K562 (cell line): ENCODE measurements around the gene OSBPL7. TPM values are rescaled to one million over a fixed set of nuclear protein-coding genes. Genes with fewer than 3 reads are reported as not detected.
A peak's percentile ranks its signal among the peaks of the same experiment; 100 is the strongest.

Source experiments
- BRD4 ChIP-seq: fragments of 200-600 bp; sonication (generic); IDR thresholded peaks from 2 replicates; pipeline ENCODE4 v1.6.1; 2017; ENCODE audit warnings: inconsistent platforms
- CBX1 ChIP-seq: sonication (generic); IDR thresholded peaks from 2 replicates; pipeline ENCODE4 v1.6.1; 2016; ENCODE audit warnings: antibody characterized with exemption, low read depth, mild to moderate bottlenecking
- CHD1 ChIP-seq: fragments of 200-600 bp; sonication (generic); IDR thresholded peaks from one replicate; pipeline ENCODE4 v1.6.1; 2012; ENCODE audit warnings: mild to moderate bottlenecking, moderate library complexity, low read length, inconsistent platforms
- CHD4 ChIP-seq: fragments of 200-600 bp; sonication (generic); IDR thresholded peaks from 3 replicates; pipeline ENCODE4 v1.6.1; 2012; ENCODE audit warnings: low read depth, mild to moderate bottlenecking, mixed read lengths, low read length, inconsistent platforms; ENCODE audit not compliant: insufficient read depth, insufficient replicate concordance, poor library complexity, severe bottlenecking
- CREB3 ChIP-seq: fragments of 450-650 bp; conservative IDR thresholded peaks from 2 replicates; pipeline ENCODE4 v1.6.1; 2016; ENCODE audit warnings: missing genetic modification characterization, low read depth, mild to moderate bottlenecking, missing compliant biosample characterization, moderate library complexity
- DIDO1 ChIP-seq: fragments of 450-650 bp; IDR thresholded peaks from 2 replicates; pipeline ENCODE4 v1.6.1; 2016; ENCODE audit warnings: low read depth, missing biosample characterization, missing genetic modification characterization
- NFE2 ChIP-seq: IDR thresholded peaks from 2 replicates; pipeline ENCODE4 v1.6.1; 2014; ENCODE audit warnings: antibody characterized with exemption, low read depth
- PHTF2 ChIP-seq: fragments of 250-450 bp; sonication (Bioruptor Pico); IDR thresholded peaks from 2 replicates; pipeline ENCODE4 v1.5.0; 2021; ENCODE audit warnings: mild to moderate bottlenecking
- POU5F1 ChIP-seq: fragments of 150-350 bp; IDR thresholded peaks from 2 replicates; pipeline ENCODE4 v1.6.1; 2014; ENCODE audit warnings: borderline replicate concordance, low read length, low read depth, mild to moderate bottlenecking; ENCODE audit not compliant: partially characterized antibody
- RBFOX2 ChIP-seq: fragments of 200-400 bp; formaldehyde crosslinking; IDR thresholded peaks from 2 replicates; pipeline ENCODE4 v1.6.1; 2017; ENCODE audit warnings: low read depth, mild to moderate bottlenecking, low read length, moderate library complexity
- ZBTB40 ChIP-seq, 2 experiments: fragments of 450-650 bp in 1 of 2; sonication (generic) in 1 of 2; formaldehyde crosslinking in 1 of 2; IDR thresholded peaks; 2 replicates each; pipeline versions ENCODE4 v1.7.1 to v1.9.0; 2016 to 2022; ENCODE audit warnings: inconsistent platforms in 1 of 2, mild to moderate bottlenecking in 1 of 2, missing genetic modification reagents in 1 of 2
- ZNF134 ChIP-seq: fragments of 250-450 bp; sonication (Bioruptor Pico); conservative IDR thresholded peaks from 2 replicates; pipeline ENCODE4 v1.4.0; 2020
- ZNF146 ChIP-seq: IDR thresholded peaks from one replicate; pipeline ENCODE4 v1.6.1; 2018; ENCODE audit warnings: missing compliant biosample characterization; ENCODE audit not compliant: unreplicated experiment
- ZNF280A ChIP-seq: fragments of 450-650 bp; IDR thresholded peaks from 2 replicates; pipeline ENCODE4 v1.6.1; 2018; ENCODE audit warnings: mild to moderate bottlenecking, low read depth; ENCODE audit not compliant: partially characterized antibody
- ZNF347 ChIP-seq: fragments of 450-650 bp; formaldehyde crosslinking; IDR thresholded peaks from 2 replicates; pipeline ENCODE4 v1.4.0; 2020; ENCODE audit warnings: low read depth, mild to moderate bottlenecking, moderate library complexity
- ZNF551 ChIP-seq: fragments of 250-450 bp; sonication (Bioruptor Pico); IDR thresholded peaks from 2 replicates; pipeline ENCODE4 v1.5.0; 2021; ENCODE audit warnings: mild to moderate bottlenecking, moderate library complexity
- ZNF79 ChIP-seq: fragments of 250-450 bp; sonication (Bioruptor Pico); IDR thresholded peaks from 2 replicates; pipeline ENCODE4 v1.4.0; 2020; ENCODE audit warnings: low read depth, mild to moderate bottlenecking, moderate library complexity
- polyA plus RNA-seq, 8 experiments: library from polyadenylated mRNA; depleted of rRNA in 4 of 8; stranded (reverse) in 5 of 8; unstranded in 3 of 8; fragments of >200 nt; fragmentation: Nextera tagmentation in 2 of 8; fragmentation: Illumina TruSeq in 1 of 8; extraction: Ambion mirVana in 2 of 8; extraction: Trizol in 1 of 8; gene quantifications; 2 replicates each; pipeline versions ENCODE4 v1.2.1 to v1.2.3, GENCODE V29; 2011 to 2014; ENCODE audit warnings: inconsistent platforms in 1 of 8, missing spikeins in 1 of 8
- total RNA-seq, 7 experiments: library from RNA; depleted of rRNA in 6 of 7; stranded (reverse); fragments of >200 nt in 6 of 7; fragmentation: Illumina TruSeq in 2 of 7; extraction: Trizol in 2 of 7; gene quantifications; 2 replicates each; pipeline versions ENCODE4 v1.2.1 to v1.2.3, GENCODE V29; 2011 to 2021; ENCODE audit warnings: low replicate concordance in 1 of 7

Gene OSBPL7
- total and polyA plus RNA-seq, 9 of the 15 experiments (the other 6 are each of a cell fraction or from before 2014, with no cell fraction given) = 0.32 to 11.9 (median 5.8) TPM

DNA sequence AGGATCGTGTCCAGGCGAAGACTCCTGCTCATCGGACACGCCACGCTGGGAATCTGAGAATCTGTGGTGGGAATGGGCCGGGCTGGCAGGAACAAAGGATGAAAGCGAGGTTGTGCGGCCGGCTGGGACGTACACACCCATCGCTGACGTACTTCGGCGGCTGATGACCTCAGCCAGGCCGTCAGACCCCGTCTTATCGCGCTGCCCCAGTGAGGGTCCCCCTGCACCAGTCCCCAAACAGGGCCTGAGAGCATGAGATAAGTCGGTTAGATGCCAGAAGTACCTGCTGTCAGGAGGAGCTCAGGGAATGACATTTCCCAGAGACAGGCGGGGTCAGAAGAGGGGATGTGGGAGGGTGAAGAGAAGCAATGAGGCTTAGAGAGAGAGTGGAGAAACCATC is 45.3 kb upstream of the OSBPL7 start (continued):
- no peak for TF ChIP-seq BRD4
- peak; percentile 60 for TF ChIP-seq RBFOX2
- TF ChIP-seq ZNF347 (CRISPR knock-in tag) = no peak
- no peak for TF ChIP-seq CHD1
- no peak for TF ChIP-seq PHTF2 (CRISPR knock-in tag)
- TF ChIP-seq ZNF146 (CRISPR knock-in tag) = no peak
- no peak; the same call in 1 of the 2 replicates for TF ChIP-seq ZBTB40 (IDR thresholded peaks at IDR 0.05)
- TF ChIP-seq ZBTB40 (CRISPR knock-in tag; IDR thresholded peaks at IDR 0.05) = no peak
- no peak for TF ChIP-seq POU5F1
- no peak for TF ChIP-seq CBX1
- no peak for TF ChIP-seq ZNF551
- 0 out of 2 replicates have a peak, but pooled peaks have one; percentile 43 for TF ChIP-seq CREB3 (tag)
- no peak for TF ChIP-seq ZNF280A
- 0 out of 2 replicates have a peak, but pooled peaks have one; percentile 34 for TF ChIP-seq NFE2
- TF ChIP-seq CHD4 = no peak
- no peak for TF ChIP-seq ZNF79 (CRISPR knock-in tag)
- peak; percentile 49; the same call in 1 of the 2 replicates for TF ChIP-seq DIDO1 (tag)
- peak; percentile 80 for TF ChIP-seq ZNF134 (CRISPR knock-in tag)
